HAP-1 (cell line): ENCODE measurements around the gene FBN3.

Experiments
- DNase-seq, 2 experiments: peaks; one replicate each; pipeline ENCODE4 v3.0.0-alpha.2; 2016 to 2020; ENCODE audit warnings: low spot score in 2 of 2
- H3K27me3 ChIP-seq: fragments of 250-450 bp; sonication (Bioruptor Pico); 2 replicates; pipeline ENCODE4 v1.5.1; 2020; ENCODE audit warnings: low read depth, mild to moderate bottlenecking, moderate library complexity
- H3K36me3 ChIP-seq: fragments of 250-450 bp; sonication (Bioruptor Pico); replicated peaks from 2 replicates; pipeline ENCODE4 v1.5.1; 2020; ENCODE audit warnings: mild to moderate bottlenecking
- H3K4me1 ChIP-seq: fragments of 250-450 bp; sonication (Bioruptor Pico); 2 replicates; pipeline ENCODE4 v1.5.1; 2020; ENCODE audit warnings: mild to moderate bottlenecking
- H3K4me3 ChIP-seq: fragments of 250-450 bp; sonication (Bioruptor Pico); 2 replicates; pipeline ENCODE4 v1.5.1; 2020; ENCODE audit warnings: mild to moderate bottlenecking, moderate library complexity
- H3K9me3 ChIP-seq: fragments of 250-450 bp; sonication (Bioruptor Pico); 2 replicates; pipeline ENCODE4 v1.5.1; 2020; ENCODE audit warnings: mild to moderate bottlenecking, moderate library complexity
- in situ Hi-C: fragments of 300-500 bp; cut with MboI; formaldehyde crosslinking; loops from 3 replicates; pipeline ENCODE4 v1.14.3; 2020; ENCODE audit warnings: low sequenced_read_pairs, inconsistent platforms, mixed read lengths

The FBN3 gene

GRCh38 chr19:8085598-8086408 lies 63.6 kb downstream of the FBN3 start:
- Histone ChIP-seq H3K27me3 (no peaks in the 10 kb centered on the region), H3K9me3 (no peaks in the 10 kb centered on the region), H3K36me3 (no peaks in the 10 kb centered on the region), H3K4me1 (no peaks in the 10 kb centered on the region), H3K4me3 (no peak overlapping the region)
- in situ Hi-C loops: no loop called here
- DNase-seq: peak in 1 of 2 experiments; percentile 25

- in situ Hi-C loops: no loop called here
Measured at GRCh38 chr19:8084152-8084551, 65.2 kb downstream of the FBN3 start.

GRCh38 chr19:8083141-8083540 lies 66.3 kb downstream of the FBN3 start:
- no peaks in the 10 kb centered on the region for H3K9me3 ChIP-seq
- H3K36me3 ChIP-seq: no peaks in the 10 kb centered on the region
- in situ Hi-C loops: no loop called here

More at GRCh38 chr19:8084152-8084551, 65.2 kb downstream of the FBN3 start:
- DNase-seq: no peak
- no peaks in the 10 kb centered on the region for H3K27me3 ChIP-seq
- H3K4me1 ChIP-seq: no peaks in the 10 kb centered on the region
- H3K9me3 ChIP-seq: no peaks in the 10 kb centered on the region
- H3K4me3 ChIP-seq: no peak overlapping the region
- H3K36me3 ChIP-seq: no peaks in the 10 kb centered on the region

GRCh38 chr19:8081569-8082550 lies 67.5 kb downstream of the FBN3 start:
- no peak for DNase-seq
- Histone ChIP-seq H3K4me1 (no peaks in the 10 kb centered on the region), H3K9me3 (no peaks in the 10 kb centered on the region), H3K36me3 (no peaks in the 10 kb centered on the region), H3K4me3 (no peak overlapping the region), H3K27me3 (no peaks in the 10 kb centered on the region)
- in situ Hi-C loops: no loop called here

More at GRCh38 chr19:8083141-8083540, 66.3 kb downstream of the FBN3 start:
- H3K27me3 ChIP-seq: no peaks in the 10 kb centered on the region
- no peak overlapping the region for H3K4me3 ChIP-seq
- no peaks in the 10 kb centered on the region for H3K4me1 ChIP-seq
- DNase-seq: no peak

GRCh38 chr19:8080832-8081231 lies 68.6 kb downstream of the FBN3 start:
- in situ Hi-C loops: no loop called here
- no peak overlapping the region for H3K4me3 ChIP-seq
- H3K4me1 ChIP-seq: no peaks in the 10 kb centered on the region
- H3K27me3 ChIP-seq: no peaks in the 10 kb centered on the region
- no peak for DNase-seq
- no peaks in the 10 kb centered on the region for H3K9me3 ChIP-seq
- no peaks in the 10 kb centered on the region for H3K36me3 ChIP-seq

- no peak overlapping the region for H3K4me3 ChIP-seq
- H3K9me3 ChIP-seq: no peaks in the 10 kb centered on the region
- no peaks in the 10 kb centered on the region for H3K36me3 ChIP-seq
- in situ Hi-C loops: no loop called here
- DNase-seq: no peak
- no peaks in the 10 kb centered on the region for H3K4me1 ChIP-seq
- H3K27me3 ChIP-seq: no peaks in the 10 kb centered on the region
Measured at GRCh38 chr19:8079988-8080387, 69.4 kb downstream of the FBN3 start.

GRCh38 chr19:8075158-8076074 lies 74.0 kb downstream of the FBN3 start:
- no peak for DNase-seq
- in situ Hi-C loops: no loop called here
- H3K36me3 ChIP-seq: no peaks in the 10 kb centered on the region
- H3K9me3 ChIP-seq: no peaks in the 10 kb centered on the region; the same call in 1 of the 2 replicates
- no peaks in the 10 kb centered on the region for H3K27me3 ChIP-seq
- no peaks in the 10 kb centered on the region for H3K4me1 ChIP-seq
- no peak overlapping the region for H3K4me3 ChIP-seq

- no peak overlapping the region for H3K4me3 ChIP-seq
- H3K9me3 ChIP-seq: peaks cover 6% of the 10 kb centered on the region
- DNase-seq: no peak
- in situ Hi-C loops: no loop called here
- H3K36me3 ChIP-seq: no peaks in the 10 kb centered on the region
- H3K27me3 ChIP-seq: no peaks in the 10 kb centered on the region
- H3K4me1 ChIP-seq: no peaks in the 10 kb centered on the region
Measured at GRCh38 chr19:8074501-8074900, 74.9 kb downstream of the FBN3 start.

- Histone ChIP-seq H3K4me3 (no peak overlapping the region), H3K9me3 (peaks cover 10% of the 10 kb centered on the region), H3K36me3 (no peaks in the 10 kb centered on the region), H3K27me3 (no peaks in the 10 kb centered on the region), H3K4me1 (no peaks in the 10 kb centered on the region)
- in situ Hi-C loops: no loop called here
- DNase-seq: no peak
Measured at GRCh38 chr19:8071912-8072311, 77.5 kb downstream of the FBN3 start.

- DNase-seq: no peak
- no peak overlapping the region for H3K4me3 ChIP-seq
- in situ Hi-C loops: no loop called here
Measured at GRCh38 chr19:8069096-8069973, 80.1 kb downstream of the FBN3 start.

GRCh38 chr19:8065875-8066261 lies 83.5 kb downstream of the FBN3 start:
- Histone ChIP-seq H3K4me3 (no peak overlapping the region), H3K4me1 (no peaks in the 10 kb centered on the region), H3K36me3 (no peaks in the 10 kb centered on the region), H3K27me3 (no peaks in the 10 kb centered on the region), H3K9me3 (peaks cover 10% of the 10 kb centered on the region)
- in situ Hi-C loops: no loop called here
- DNase-seq: no peak

More at GRCh38 chr19:8069096-8069973, 80.1 kb downstream of the FBN3 start:
- no peaks in the 10 kb centered on the region for H3K27me3 ChIP-seq
- no peaks in the 10 kb centered on the region for H3K36me3 ChIP-seq
- H3K4me1 ChIP-seq: no peaks in the 10 kb centered on the region
- peaks cover 10% of the 10 kb centered on the region for H3K9me3 ChIP-seq
